Neutrophil (primary cell): Measurements from ENCODE around the gene CRYBG3.

Source experiments
- H3K27ac ChIP-seq: fragments of 200-600 bp; sonication (generic); 2 replicates; pipeline ENCODE4 v1.5.1; 2016; ENCODE audit warnings: mild to moderate bottlenecking, moderate library complexity
- H3K27me3 ChIP-seq: fragments of 200-600 bp; sonication (generic); 2 replicates; pipeline ENCODE4 v1.6.0; 2016; ENCODE audit warnings: mild to moderate bottlenecking
- H3K36me3 ChIP-seq: fragments of 200-600 bp; sonication (generic); 2 replicates; pipeline ENCODE4 v1.5.1; 2017
- H3K4me1 ChIP-seq, 2 experiments: fragments of 200-600 bp in 1 of 2; sonication (generic) in 1 of 2; 1 replicate in 1 of 2; 2 replicates in 1 of 2; pipeline versions ENCODE4 v1.5.1 to v1.6.1; 2013 to 2016; ENCODE audit warnings: low read depth in 1 of 2, low read length in 1 of 2, mild to moderate bottlenecking in 1 of 2, moderate library complexity in 1 of 2; ENCODE audit not compliant: control insufficient read depth in 1 of 2, insufficient read depth in 1 of 2
- H3K4me3 ChIP-seq, 2 experiments: fragments of 200-600 bp in 1 of 2; sonication (generic) in 1 of 2; 1 replicate in 1 of 2; 2 replicates in 1 of 2; pipeline ENCODE4 v1.5.1; 2013 to 2016; ENCODE audit warnings: low read depth in 1 of 2, low read length in 1 of 2, mild to moderate bottlenecking in 1 of 2, moderate library complexity in 1 of 2
- H3K9me3 ChIP-seq: fragments of 200-600 bp; sonication (generic); 2 replicates; pipeline ENCODE4 v1.5.1; 2016
- CTCF ChIP-seq: fragments of 200-600 bp; sonication (generic); IDR thresholded peaks from 2 replicates; pipeline ENCODE4 v1.5.1; 2016; ENCODE audit warnings: antibody characterized with exemption

CRYBG3 gene

GRCh38 chr3:97940034-97940433 is 118.2 kb downstream of the CRYBG3 start:
- no peak for TF ChIP-seq CTCF
- Histone ChIP-seq H3K4me3 (no peak overlapping the region), H3K27me3 (no peaks in the 10 kb centered on the region), H3K9me3 (no peaks in the 10 kb centered on the region), H3K36me3 (no peaks in the 10 kb centered on the region), H3K27ac (no peak overlapping the region), H3K4me1 (no peaks in the 10 kb centered on the region)

GRCh38 chr3:97942801-97943546 is 121.2 kb downstream of the CRYBG3 start:
- TF ChIP-seq CTCF = no peak
- no peak overlapping the region for H3K27ac ChIP-seq
- no peaks in the 10 kb centered on the region for H3K4me1 ChIP-seq
- no peaks in the 10 kb centered on the region for H3K9me3 ChIP-seq
- H3K4me3 ChIP-seq = no peak overlapping the region
- no peaks in the 10 kb centered on the region for H3K27me3 ChIP-seq
- H3K36me3 ChIP-seq = no peaks in the 10 kb centered on the region

GRCh38 chr3:97948351-97949109 is 126.7 kb downstream of the CRYBG3 start:
- Histone ChIP-seq H3K4me3 (no peak overlapping the region), H3K36me3 (no peaks in the 10 kb centered on the region), H3K27ac (no peak overlapping the region), H3K27me3 (no peaks in the 10 kb centered on the region), H3K4me1 (no peaks in the 10 kb centered on the region), H3K9me3 (no peaks in the 10 kb centered on the region)
- no peak for TF ChIP-seq CTCF

- H3K36me3 ChIP-seq = no peaks in the 10 kb centered on the region
- no peaks in the 10 kb centered on the region for H3K27me3 ChIP-seq
These were observed 127.3 kb downstream of the CRYBG3 start for GRCh38 chr3:97949110-97949485.

GRCh38 chr3:97949743-97950142 is 127.9 kb downstream of the CRYBG3 start:
- no peak overlapping the region for H3K4me3 ChIP-seq
- no peaks in the 10 kb centered on the region for H3K27me3 ChIP-seq
- TF ChIP-seq CTCF = no peak
- H3K9me3 ChIP-seq = no peaks in the 10 kb centered on the region
- no peaks in the 10 kb centered on the region for H3K36me3 ChIP-seq
- no peaks in the 10 kb centered on the region for H3K4me1 ChIP-seq
- H3K27ac ChIP-seq = no peak overlapping the region

More at GRCh38 chr3:97949110-97949485, 127.3 kb downstream of the CRYBG3 start:
- Histone ChIP-seq H3K4me3 (no peak overlapping the region), H3K9me3 (no peaks in the 10 kb centered on the region), H3K27ac (no peak overlapping the region), H3K4me1 (no peaks in the 10 kb centered on the region)
- TF ChIP-seq CTCF = no peak
